Nephron (organoid): Measurements from ENCODE around the gene TMEM143.
"Not testable (repeated sequence)": the region's sequence is repeated elsewhere in the genome, so short reads cannot be mapped to it uniquely, and the experiment has no call there.

Experiments used
- H3K27ac Mint-ChIP-seq, 3 experiments: 2 replicates each; pipeline ENCODE4 v1.8.0; 2020; ENCODE audit warnings: mixed read lengths in 3 of 3, mild to moderate bottlenecking in 2 of 3, moderate library complexity in 1 of 3
- H3K27me3 Mint-ChIP-seq: 2 replicates; pipeline ENCODE4 v1.8.0; 2021; ENCODE audit warnings: low read depth, mild to moderate bottlenecking, moderate library complexity, mixed read lengths
- H3K36me3 Mint-ChIP-seq: 2 replicates; pipeline ENCODE4 v1.8.0; 2020; ENCODE audit warnings: low read depth, mixed read lengths
- H3K4me1 Mint-ChIP-seq: 2 replicates; pipeline ENCODE4 v1.8.0; 2020; ENCODE audit warnings: mixed read lengths
- H3K4me3 Mint-ChIP-seq, 3 experiments: 2 replicates each; pipeline ENCODE4 v1.8.0; 2020; ENCODE audit warnings: mild to moderate bottlenecking in 3 of 3, mixed read lengths in 3 of 3, moderate library complexity in 2 of 3
- H3K9me3 Mint-ChIP-seq: 2 replicates; pipeline ENCODE4 v1.8.0; 2020; ENCODE audit warnings: mixed read lengths
- CTCF ChIP-seq, 3 experiments: fragments of 200-600 bp; sonication (generic); IDR thresholded peaks; one replicate each; pipeline ENCODE4 v1.5.0; 2021; ENCODE audit warnings: antibody characterized with exemption in 3 of 3; ENCODE audit not compliant: unreplicated experiment in 3 of 3

Gene TMEM143

GRCh38 chr19:48392860-48393558 is 29.3 kb upstream of the TMEM143 start:
- H3K4me3 Mint-ChIP-seq: peak overlapping the region; percentile 85
- H3K4me1 Mint-ChIP-seq: peaks cover 45% of the 10 kb centered on the region
- peaks cover 9% of the 10 kb centered on the region for H3K36me3 Mint-ChIP-seq
- peaks cover 30% of the 10 kb centered on the region for H3K27me3 Mint-ChIP-seq
- H3K9me3 Mint-ChIP-seq: no peaks in the 10 kb centered on the region
- TF ChIP-seq CTCF (IDR thresholded peaks at IDR 0.05; ENCODE audit: unreplicated experiment in 3 of 3): no peak
- peak overlapping the region in 1 of 3 experiments; percentile 63 for H3K27ac Mint-ChIP-seq

- Mint-ChIP-seq H3K36me3 (peaks cover 18% of the 10 kb centered on the region), H3K4me3 (peak overlapping the region; percentile 96 to 100 (median 99)), H3K27me3 (peaks cover 21% of the 10 kb centered on the region), H3K4me1 (peaks cover 34% of the 10 kb centered on the region), H3K27ac (peak overlapping the region in 2 of 3 experiments; percentile 98 to 99)
- not testable (repeated sequence) for H3K9me3 Mint-ChIP-seq
Measured at GRCh38 chr19:48392006-48392344, 28.2 kb upstream of the TMEM143 start.

GRCh38 chr19:48391100-48392005 is 27.6 kb upstream of the TMEM143 start, which contains the start of gene KDELR1:
Gene KDELR1 (minus strand): TSS chr19:48391551. CDS start chr19:48391358, 193 bp downstream.
- peak; percentile 88 to 95 (median 92) for TF ChIP-seq CTCF (IDR thresholded peaks at IDR 0.05; ENCODE audit: unreplicated experiment in 3 of 3)
- no peaks in the 10 kb centered on the region for H3K9me3 Mint-ChIP-seq
- peak within 1 kb of the TSS; percentile 96 to 100 (median 99) for H3K4me3 Mint-ChIP-seq
- H3K4me1 Mint-ChIP-seq: peaks cover 34% of the 10 kb centered on the region
- peaks cover 15% of the 10 kb centered on the region for H3K27me3 Mint-ChIP-seq
- peaks cover 21% of the 10 kb centered on the region for H3K36me3 Mint-ChIP-seq
- peak within 1 kb of the TSS; percentile 98 to 99 (median 99) for H3K27ac Mint-ChIP-seq

GRCh38 chr19:48390188-48391099 is 26.7 kb upstream of the TMEM143 start:
- Mint-ChIP-seq H3K27me3 (peaks cover 6% of the 10 kb centered on the region), H3K9me3 (no peaks in the 10 kb centered on the region), H3K4me1 (peaks cover 26% of the 10 kb centered on the region), H3K27ac (peak overlapping the region; percentile 98 to 99 (median 99)), H3K36me3 (peaks cover 29% of the 10 kb centered on the region), H3K4me3 (peak overlapping the region; percentile 96 to 100 (median 99))
- peak; percentile 59 to 70 (median 64) for TF ChIP-seq CTCF (IDR thresholded peaks at IDR 0.05; ENCODE audit: unreplicated experiment in 3 of 3)

- peaks cover 9% of the 10 kb centered on the region for H3K4me1 Mint-ChIP-seq
- H3K36me3 Mint-ChIP-seq: peaks cover 57% of the 10 kb centered on the region
- no peak overlapping the region for H3K27ac Mint-ChIP-seq
Measured at GRCh38 chr19:48386981-48387380, 23.2 kb upstream of the TMEM143 start.

More at GRCh38 chr19:48386981-48387380, 23.2 kb upstream of the TMEM143 start:
- Mint-ChIP-seq H3K9me3 (no peaks in the 10 kb centered on the region), H3K27me3 (no peaks in the 10 kb centered on the region), H3K4me3 (no peak overlapping the region)
- TF ChIP-seq CTCF (IDR thresholded peaks at IDR 0.05; ENCODE audit: unreplicated experiment in 3 of 3): no peak
